Stimulated activated CD4-positive, alpha-beta T cell treated with anti-CD3 and anti-CD28 coated beads, TNF-alpha, amount 100 ng/mL, for 24 hours (primary cell): ENCODE measurements around the gene KLF14.
"Not testable (repeated sequence)": the region's sequence is repeated elsewhere in the genome, so short reads cannot be mapped to it uniquely, and the experiment has no call there.

Experiments used
- DNase-seq, 3 experiments: peaks; one replicate each; pipeline ENCODE4 v3.0.0-alpha.2; 2020; ENCODE audit warnings: low read depth in 3 of 3

KLF14 gene

GRCh38 chr7:130719541-130719940 lies 14.5 kb downstream of the KLF14 start:
- DNase-seq, result no peak

GRCh38 chr7:130712416-130712815 lies 21.6 kb downstream of the KLF14 start:
- DNase-seq, result no peak

GRCh38 chr7:130708766-130709165 lies 25.2 kb downstream of the KLF14 start:
- no peak for DNase-seq

DNA sequence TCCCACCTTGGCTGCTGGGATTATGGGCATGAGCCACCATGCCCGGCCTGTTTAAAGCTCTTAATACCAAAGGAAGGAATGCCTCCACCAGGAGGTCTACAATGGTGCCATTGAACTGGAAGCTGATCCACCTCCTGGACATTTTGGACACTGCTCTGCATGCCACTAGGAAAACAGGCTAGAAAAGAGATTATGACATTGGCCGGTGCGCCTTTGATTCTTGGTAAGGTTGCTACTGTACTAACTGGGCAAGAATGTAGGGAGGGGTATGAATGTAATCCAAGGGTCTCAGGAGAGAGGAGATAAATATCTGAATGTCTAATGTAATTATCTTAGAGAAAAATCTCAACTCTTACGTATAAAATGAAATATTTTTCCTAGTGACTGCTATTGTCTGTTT lies 26.0 kb downstream of the KLF14 start:
- no peak for DNase-seq

- no peak for DNase-seq
Observed at GRCh38 chr7:130703851-130704250, 30.2 kb downstream of the KLF14 start.

GRCh38 chr7:130701650-130702049 lies 32.4 kb downstream of the KLF14 start:
- DNase-seq, result no peak

DNA sequence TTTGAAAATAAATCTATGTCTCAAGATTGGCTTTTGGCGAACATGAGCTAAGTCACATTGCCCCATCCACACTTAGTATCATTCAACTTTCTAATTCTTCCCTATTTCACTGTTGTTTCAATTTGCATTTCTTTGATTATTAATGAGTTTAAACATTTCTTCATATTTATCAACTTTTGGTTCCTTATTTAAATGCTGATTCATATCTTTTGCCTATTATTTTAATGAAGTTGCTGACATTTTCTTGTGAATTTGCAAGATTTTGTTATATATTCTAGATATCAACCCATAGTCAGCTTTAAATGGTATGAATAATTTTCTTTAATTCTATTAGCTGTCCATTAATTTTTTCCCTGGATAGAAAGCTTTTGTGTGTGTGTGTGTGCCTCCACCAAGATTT lies 33.2 kb downstream of the KLF14 start:
- DNase-seq, result no peak

DNA sequence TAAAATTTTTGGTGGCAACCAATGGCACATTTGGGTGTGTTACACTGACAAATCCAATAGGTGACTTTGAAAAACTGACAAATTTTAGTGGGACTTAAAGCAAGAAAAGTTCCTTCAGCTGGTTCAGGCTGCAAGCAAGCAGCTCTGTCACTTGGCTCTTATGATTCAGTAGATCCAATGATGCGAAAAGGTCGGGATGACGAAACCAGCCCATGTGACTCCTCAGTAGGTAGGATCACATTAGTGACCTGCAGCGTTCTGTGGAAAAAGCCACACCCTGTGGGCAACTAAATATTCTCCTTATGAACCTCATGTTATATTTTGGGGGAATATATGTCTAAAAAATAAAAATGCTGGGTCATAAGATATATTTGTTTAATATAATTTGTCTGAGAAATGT lies 34.3 kb downstream of the KLF14 start:
- DNase-seq, result no peak

- DNase-seq, result no peak
Observed at GRCh38 chr7:130697820-130698219, 36.2 kb downstream of the KLF14 start.

DNA sequence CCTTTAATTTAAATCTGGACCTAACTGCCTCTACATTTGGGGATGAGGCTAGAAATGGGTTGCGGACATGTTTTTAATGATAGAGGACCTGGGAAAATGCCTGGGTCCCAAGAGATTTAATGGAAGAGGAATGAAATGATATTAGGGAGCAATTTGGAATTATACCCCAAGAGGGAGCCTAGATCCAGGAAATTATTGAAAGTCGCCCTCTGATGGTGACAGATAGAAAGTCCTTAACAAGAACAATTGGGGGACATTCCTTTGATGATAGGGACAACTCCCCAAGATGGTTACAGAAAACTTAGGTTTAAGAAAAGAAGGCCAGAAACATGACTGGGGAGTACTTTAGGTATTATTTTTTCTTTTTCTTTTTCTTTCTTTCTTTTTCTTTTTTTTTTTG lies 38.2 kb downstream of the KLF14 start:
- no peak for DNase-seq

DNA sequence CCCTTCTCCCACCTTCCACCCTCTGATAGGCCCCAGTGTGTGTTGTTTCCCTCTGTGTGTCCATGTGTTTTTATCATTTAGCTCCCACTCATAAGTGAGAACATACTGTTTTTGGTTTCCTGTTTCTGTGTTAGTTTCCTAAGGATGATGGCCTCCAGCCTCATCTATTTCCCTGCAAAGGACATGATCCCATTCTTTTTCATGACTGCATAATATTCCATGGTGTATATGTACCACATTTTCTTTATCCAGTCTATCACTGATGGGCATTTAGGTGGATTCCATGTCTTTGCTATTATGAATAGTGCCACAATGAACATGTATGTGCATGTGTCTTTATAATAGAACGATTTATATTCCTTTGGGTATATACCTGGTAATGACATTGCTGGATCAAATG lies 41.6 kb downstream of the KLF14 start:
- DNase-seq, result not testable (repeated sequence)

- DNase-seq, result no peak
Observed at GRCh38 chr7:130689683-130690082, 44.3 kb downstream of the KLF14 start.

DNA sequence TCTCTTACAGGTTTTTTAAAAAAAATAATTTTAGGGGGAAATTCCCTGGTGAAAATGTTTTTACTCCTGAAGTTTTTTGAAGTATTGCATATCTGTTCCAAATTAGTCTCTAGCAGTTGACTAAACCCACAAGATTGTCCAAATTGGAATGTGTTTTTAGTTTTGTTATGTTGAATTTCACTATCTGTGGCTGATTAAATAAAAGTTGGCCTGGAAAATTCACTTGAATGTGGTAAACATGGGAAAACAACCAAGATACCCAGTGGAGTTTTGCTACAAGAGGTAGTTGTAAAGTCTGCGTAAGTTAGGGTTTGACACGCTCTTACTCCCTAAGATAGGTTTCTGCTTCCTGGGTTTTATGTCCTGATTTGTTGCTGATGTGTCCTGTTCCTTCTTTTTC lies 51.0 kb downstream of the KLF14 start:
- DNase-seq, result no peak
